GM19023 (cell line): ENCODE data around the gene HBE1.
A peak's percentile ranks its signal among the peaks of the same experiment; 100 is the strongest.

Experiments used
- ATAC-seq: cut with Tn5 transposase; IDR thresholded peaks from one replicate; pipeline ENCODE4 v1.9.1; 2021; ENCODE audit warnings: mild to moderate bottlenecking, moderate library complexity; ENCODE audit not compliant: unreplicated experiment

The HBE1 gene

DNA sequence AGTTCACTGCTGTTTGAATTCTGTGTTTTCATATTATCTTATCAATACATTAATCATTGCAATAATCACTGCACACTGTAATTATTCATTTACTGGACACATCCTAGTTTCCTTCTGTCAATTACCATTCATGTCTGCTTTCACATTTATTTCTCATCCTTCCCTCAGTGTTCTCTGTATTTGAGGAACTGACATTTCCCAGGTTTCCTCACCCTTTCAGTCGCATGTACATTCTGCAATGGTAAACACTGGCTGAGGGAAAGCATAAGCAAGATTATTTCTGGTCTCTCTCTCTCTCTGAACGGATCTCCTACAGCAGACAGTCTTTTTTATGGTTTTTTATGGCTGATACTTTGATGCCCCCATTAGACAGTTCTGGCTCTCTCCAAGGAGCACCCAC, 31.3 kb downstream of the HBE1 start:
- ATAC-seq = no peak

- ATAC-seq = no peak
These were observed 32.3 kb downstream of the HBE1 start for GRCh38 chr11:5237420-5237819.

GRCh38 chr11:5235364-5236095, 34.2 kb downstream of the HBE1 start:
- no peak for ATAC-seq

GRCh38 chr11:5234381-5234834, 35.3 kb downstream of the HBE1 start, which contains the start of gene HBD:
HBD (minus strand) TSS chr11:5234483; CDS start chr11:5234433, 50 bp downstream.
- peak; percentile 58 for ATAC-seq

DNA sequence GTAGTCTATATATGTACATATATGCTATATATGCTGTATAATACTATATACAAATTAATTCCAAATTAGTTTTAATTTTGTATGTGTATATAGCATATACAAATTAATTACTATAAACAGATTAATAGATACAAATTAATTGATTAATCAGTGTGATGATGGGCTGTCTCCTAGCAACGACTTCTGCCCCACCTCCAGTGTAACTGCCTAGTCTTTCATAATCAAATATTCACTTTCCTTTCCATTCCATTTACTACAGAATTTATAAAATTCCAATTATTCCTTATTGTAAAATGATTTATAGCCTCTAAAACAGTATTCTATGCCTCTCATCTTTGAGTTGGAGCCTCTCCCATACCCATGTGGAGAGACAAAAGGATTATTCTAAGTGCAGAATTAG, 36.4 kb downstream of the HBE1 start:
- no peak for ATAC-seq

DNA sequence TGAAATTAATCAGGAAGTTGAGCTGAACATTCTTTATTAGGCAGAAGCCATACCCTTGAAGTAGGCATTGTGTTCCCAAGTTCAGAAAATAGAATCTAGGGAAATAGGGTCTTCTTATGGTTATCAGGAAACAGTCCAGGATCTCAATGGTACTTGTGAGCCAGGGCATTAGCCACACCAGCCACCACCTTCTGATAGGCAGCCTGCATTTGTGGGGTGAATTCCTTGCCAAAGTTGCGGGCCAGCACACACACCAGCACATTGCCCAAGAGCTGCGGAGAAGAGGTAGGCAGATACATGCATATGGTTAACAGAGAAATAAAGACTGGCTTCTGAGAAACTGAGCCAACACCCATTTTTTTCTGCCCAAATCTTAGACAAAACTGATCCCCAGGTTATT, 36.9 kb downstream of the HBE1 start:
- no peak for ATAC-seq

- ATAC-seq = no peak
These were observed 37.6 kb downstream of the HBE1 start for GRCh38 chr11:5232176-5232575.

DNA sequence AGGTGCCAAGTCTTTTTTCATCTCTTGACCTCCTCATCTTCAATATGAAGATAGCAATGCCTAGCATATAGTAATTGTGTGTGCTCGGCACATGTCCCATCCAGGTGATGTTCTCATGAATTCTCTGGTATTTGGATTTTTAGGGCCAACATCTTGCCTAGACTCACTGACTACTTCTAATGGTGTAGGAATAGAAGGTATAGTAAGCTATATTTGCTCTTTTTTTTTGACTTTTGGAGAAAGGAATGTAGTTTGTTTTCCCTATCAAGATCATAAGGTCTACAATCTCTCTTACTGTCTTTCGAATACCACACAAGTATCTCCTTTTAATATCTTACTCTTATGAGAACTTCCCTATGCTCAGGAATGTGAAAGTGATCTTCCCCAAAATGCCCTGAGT, 38.6 kb downstream of the HBE1 start:
- no peak for ATAC-seq

DNA sequence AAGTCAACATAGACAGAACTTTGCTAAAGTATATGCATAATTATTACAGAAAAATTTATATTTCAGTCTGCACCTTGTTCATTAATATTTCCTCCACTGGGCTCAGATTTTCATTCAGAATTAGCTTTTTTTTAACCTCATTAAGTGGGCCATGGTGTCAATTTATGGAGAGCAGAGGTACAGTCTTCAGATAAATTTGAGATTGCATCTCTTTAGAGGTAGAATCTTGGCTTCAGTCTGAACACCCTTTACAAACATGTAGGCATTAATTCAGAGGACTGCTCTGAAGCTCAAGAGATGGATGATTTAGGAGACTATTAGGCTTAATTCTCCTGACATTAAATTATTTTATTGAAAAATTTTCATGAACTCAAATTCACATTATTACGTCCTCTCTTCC, 39.5 kb downstream of the HBE1 start:
- no peak for ATAC-seq

- no peak for ATAC-seq
These were observed 39.9 kb downstream of the HBE1 start for GRCh38 chr11:5229796-5230195.

- ATAC-seq = no peak
These were observed 40.4 kb downstream of the HBE1 start for GRCh38 chr11:5229356-5229755.

- no peak for ATAC-seq
These were observed 41.6 kb downstream of the HBE1 start for GRCh38 chr11:5228124-5228523.

- ATAC-seq = no peak
These were observed 42.1 kb downstream of the HBE1 start for GRCh38 chr11:5227681-5228080.

DNA sequence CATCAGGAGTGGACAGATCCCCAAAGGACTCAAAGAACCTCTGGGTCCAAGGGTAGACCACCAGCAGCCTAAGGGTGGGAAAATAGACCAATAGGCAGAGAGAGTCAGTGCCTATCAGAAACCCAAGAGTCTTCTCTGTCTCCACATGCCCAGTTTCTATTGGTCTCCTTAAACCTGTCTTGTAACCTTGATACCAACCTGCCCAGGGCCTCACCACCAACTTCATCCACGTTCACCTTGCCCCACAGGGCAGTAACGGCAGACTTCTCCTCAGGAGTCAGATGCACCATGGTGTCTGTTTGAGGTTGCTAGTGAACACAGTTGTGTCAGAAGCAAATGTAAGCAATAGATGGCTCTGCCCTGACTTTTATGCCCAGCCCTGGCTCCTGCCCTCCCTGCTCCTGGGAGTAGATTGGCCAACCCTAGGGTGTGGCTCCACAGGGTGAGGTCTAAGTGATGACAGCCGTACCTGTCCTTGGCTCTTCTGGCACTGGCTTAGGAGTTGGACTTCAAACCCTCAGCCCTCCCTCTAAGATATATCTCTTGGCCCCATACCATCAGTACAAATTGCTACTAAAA, 42.9 kb downstream of the HBE1 start, which contains the start of gene HBB:
Gene HBB (minus strand): TSS at position 340 of the 579 bp plus-strand sequence. CDS start 50 bp downstream, at position 290.
- no peak for ATAC-seq

DNA sequence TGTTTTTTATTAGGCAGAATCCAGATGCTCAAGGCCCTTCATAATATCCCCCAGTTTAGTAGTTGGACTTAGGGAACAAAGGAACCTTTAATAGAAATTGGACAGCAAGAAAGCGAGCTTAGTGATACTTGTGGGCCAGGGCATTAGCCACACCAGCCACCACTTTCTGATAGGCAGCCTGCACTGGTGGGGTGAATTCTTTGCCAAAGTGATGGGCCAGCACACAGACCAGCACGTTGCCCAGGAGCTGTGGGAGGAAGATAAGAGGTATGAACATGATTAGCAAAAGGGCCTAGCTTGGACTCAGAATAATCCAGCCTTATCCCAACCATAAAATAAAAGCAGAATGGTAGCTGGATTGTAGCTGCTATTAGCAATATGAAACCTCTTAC, 44.3 kb downstream of the HBE1 start:
- ATAC-seq = no peak

DNA sequence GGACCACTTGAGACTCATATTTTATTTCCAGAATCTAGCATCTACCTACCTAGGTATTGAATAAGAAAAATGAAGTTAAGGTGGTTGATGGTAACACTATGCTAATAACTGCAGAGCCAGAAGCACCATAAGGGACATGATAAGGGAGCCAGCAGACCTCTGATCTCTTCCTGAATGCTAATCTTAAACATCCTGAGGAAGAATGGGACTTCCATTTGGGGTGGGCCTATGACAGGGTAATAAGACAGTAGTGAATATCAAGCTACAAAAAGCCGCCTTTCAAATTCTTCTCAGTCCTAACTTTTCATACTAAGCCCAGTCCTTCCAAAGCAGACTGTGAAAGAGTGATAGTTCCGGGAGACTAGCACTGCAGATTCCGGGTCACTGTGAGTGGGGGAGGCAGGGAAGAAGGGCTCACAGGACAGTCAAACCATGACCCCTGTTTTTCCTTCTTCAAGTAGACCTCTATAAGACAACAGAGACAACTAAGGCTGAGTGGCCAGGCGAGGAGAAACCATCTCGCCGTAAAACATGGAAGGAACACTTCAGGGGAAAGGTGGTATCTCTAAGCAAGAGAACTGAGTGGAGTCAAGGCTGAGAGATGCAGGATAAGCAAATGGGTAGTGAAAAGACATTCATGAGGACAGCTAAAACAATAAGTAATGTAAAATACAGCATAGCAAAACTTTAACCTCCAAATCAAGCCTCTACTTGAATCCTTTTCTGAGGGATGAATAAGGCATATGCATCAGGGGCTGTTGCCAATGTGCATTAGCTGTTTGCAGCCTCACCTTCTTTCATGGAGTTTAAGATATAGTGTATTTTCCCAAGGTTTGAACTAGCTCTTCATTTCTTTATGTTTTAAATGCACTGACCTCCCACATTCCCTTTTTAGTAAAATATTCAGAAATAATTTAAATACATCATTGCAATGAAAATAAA, 44.9 kb downstream of the HBE1 start:
- ATAC-seq = no peak

- ATAC-seq = no peak
These were observed 46.1 kb downstream of the HBE1 start for GRCh38 chr11:5223686-5224085.

GRCh38 chr11:5223146-5223545, 46.6 kb downstream of the HBE1 start:
- ATAC-seq = no peak
